Suprapubic skin (tissue), 4 donors: ENCODE results near the gene CFAP46. TPM values are rescaled to one million over a fixed set of nuclear protein-coding genes. Genes with fewer than 3 reads are reported as not detected.

Source experiments
- DNase-seq, 2 donors: peaks; one replicate each; pipeline ENCODE4 v3.0.0-alpha.2; 2019; ENCODE audit warnings: low spot score in 2 of 2
- H3K27ac ChIP-seq: fragments of 200-600 bp; sonication (generic); one replicate; pipeline ENCODE4 v1.5.1; 2019
- H3K27me3 ChIP-seq: fragments of 200-600 bp; sonication (generic); one replicate; pipeline ENCODE4 v1.5.1; 2019
- H3K36me3 ChIP-seq: fragments of 200-600 bp; sonication (generic); one replicate; pipeline ENCODE4 v1.5.1; 2019
- H3K4me1 ChIP-seq: fragments of 200-600 bp; sonication (generic); one replicate; pipeline ENCODE4 v1.5.1; 2019
- H3K4me3 ChIP-seq: fragments of 200-600 bp; sonication (generic); one replicate; pipeline ENCODE4 v1.5.1; 2019; ENCODE audit warnings: mild to moderate bottlenecking
- H3K9me3 ChIP-seq: fragments of 200-600 bp; sonication (generic); one replicate; pipeline ENCODE4 v1.5.1; 2019
- EP300 ChIP-seq: sonication (generic); formaldehyde crosslinking; IDR thresholded peaks from one replicate; pipeline ENCODE4 v1.6.1; 2017; ENCODE audit warnings: antibody characterized with exemption
- POLR2A ChIP-seq, 2 donors: fragments of 450-650 bp; IDR thresholded peaks; one replicate each; pipeline ENCODE4 v1.6.1; 2017; ENCODE audit warnings: antibody characterized with exemption in 2 of 2, mild to moderate bottlenecking in 2 of 2, moderate library complexity in 2 of 2
- POLR2AphosphoS5 ChIP-seq, 3 donors: sonication (generic); formaldehyde crosslinking; IDR thresholded peaks; one replicate each; pipeline ENCODE4 v1.6.1; 2017; ENCODE audit warnings: antibody characterized with exemption in 3 of 3
- WGBS: methylation state at CpG from one replicate; pipeline ENCODE4 v1.1.5; 2018; 5-methylcytosine and 5-hydroxymethylcytosine counted together
- total RNA-seq, 4 donors: library from RNA; depleted of rRNA; stranded (reverse); fragments of >200 nt; gene quantifications; one replicate each; pipeline ENCODE4 v1.1.0, GENCODE V29; 2016
- TF ChIP-seq, protein P1 (sequence below), 2 donors: fragments of 200-600 bp in 1 of 2; fragments of 450-650 bp in 1 of 2; sonication (generic) in 1 of 2; IDR thresholded peaks; one replicate each; pipeline ENCODE4 v1.5.1; 2016 to 2019; ENCODE audit warnings: antibody characterized with exemption in 2 of 2, mild to moderate bottlenecking in 1 of 2, moderate library complexity in 1 of 2

The CFAP46 gene
- total RNA-seq, 4 donors from 2014 or later: 0.11 to 0.21 TPM; not detected in 2

DNA sequence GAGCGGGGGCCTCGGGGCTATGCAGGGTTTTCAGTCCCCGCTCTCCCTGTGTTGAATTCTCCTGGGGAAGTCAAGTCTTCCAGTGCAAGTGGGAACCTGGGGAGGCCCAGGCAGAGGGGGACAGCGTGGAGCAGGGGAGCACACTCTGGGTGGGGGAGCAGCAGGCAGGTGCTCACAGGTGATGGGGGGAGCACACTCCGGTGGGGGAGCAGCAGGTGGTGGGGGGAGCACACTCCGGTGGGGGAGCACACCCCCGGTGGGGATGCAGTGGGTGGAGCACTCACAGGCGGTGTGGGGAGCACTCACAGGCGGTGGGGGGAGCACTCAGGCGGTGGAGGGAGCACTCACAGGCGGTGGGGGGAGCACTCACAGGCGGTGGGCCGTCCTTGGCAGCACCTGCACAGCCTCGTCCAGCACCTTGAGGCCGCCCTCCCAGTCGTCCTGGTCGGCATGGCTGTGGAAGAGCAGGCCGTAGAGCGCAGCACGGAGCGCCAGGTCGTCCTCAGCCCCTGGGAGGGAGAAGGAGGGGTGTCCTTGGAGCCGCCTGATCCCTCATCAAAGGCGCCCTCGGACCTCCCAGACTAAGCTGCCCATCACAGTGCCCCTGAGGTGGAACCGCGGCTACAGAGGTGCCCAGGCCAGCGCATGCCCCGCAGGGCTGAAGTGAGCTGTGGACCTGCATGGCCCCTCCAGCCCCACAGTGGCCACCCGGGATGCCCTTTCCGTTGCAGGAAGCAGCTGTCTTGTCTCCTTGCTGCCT lies 56.7 kb downstream of the CFAP46 start:
- DNase-seq: peak; percentile 51 to 67
- peaks cover 43% of the 10 kb centered on the region for H3K27me3 ChIP-seq
- H3K9me3 ChIP-seq: no peaks in the 10 kb centered on the region
- H3K4me3 ChIP-seq: no peak overlapping the region
- H3K4me1 ChIP-seq: no peaks in the 10 kb centered on the region
- 84% methylated on average over 3 of the region's 31 CpGs for WGBS
- H3K36me3 ChIP-seq: no peaks in the 10 kb centered on the region
- TF ChIP-seq POLR2AphosphoS5 (IDR thresholded peaks at IDR 0.05) (no peak), POLR2A (IDR thresholded peaks at IDR 0.05) (no peak), EP300 (no peak)
- TF ChIP-seq, protein P1, sequence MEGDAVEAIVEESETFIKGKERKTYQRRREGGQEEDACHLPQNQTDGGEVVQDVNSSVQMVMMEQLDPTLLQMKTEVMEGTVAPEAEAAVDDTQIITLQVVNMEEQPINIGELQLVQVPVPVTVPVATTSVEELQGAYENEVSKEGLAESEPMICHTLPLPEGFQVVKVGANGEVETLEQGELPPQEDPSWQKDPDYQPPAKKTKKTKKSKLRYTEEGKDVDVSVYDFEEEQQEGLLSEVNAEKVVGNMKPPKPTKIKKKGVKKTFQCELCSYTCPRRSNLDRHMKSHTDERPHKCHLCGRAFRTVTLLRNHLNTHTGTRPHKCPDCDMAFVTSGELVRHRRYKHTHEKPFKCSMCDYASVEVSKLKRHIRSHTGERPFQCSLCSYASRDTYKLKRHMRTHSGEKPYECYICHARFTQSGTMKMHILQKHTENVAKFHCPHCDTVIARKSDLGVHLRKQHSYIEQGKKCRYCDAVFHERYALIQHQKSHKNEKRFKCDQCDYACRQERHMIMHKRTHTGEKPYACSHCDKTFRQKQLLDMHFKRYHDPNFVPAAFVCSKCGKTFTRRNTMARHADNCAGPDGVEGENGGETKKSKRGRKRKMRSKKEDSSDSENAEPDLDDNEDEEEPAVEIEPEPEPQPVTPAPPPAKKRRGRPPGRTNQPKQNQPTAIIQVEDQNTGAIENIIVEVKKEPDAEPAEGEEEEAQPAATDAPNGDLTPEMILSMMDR (IDR thresholded peaks at IDR 0.05): no peak
- H3K27ac ChIP-seq: no peak overlapping the region

DNA sequence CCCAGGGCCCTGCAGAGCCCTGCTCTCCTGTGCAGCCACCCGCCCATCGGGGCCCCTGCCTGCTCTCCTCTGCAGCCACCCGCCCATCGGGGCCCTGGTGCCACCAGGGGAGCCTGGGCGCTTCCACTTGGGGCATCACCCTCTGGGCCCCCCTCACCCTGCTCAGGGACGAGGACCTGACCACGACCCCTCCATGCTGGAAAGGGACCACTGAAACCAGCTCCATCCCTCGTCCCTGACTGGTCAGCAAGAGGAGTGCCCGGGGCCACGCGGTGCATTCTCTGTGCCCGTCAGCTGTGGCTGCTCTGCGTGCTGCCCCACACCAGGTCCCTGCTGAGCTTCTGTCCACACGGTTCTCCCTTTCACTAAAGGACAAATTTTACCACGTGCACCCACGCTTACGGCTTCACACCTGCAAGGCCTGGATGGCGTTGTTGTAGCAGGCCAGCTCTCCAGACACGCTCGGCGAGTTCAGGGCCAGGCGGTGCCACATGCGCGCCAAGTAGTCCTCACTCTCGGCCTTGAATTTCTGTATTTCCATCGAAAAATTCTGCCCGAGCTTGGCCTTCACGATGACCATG lies 57.6 kb downstream of the CFAP46 start:
- no peak for TF ChIP-seq EP300
- no peak for TF ChIP-seq POLR2AphosphoS5 (IDR thresholded peaks at IDR 0.05)
- TF ChIP-seq, protein P1 (IDR thresholded peaks at IDR 0.05): no peak
- no peak for TF ChIP-seq POLR2A (IDR thresholded peaks at IDR 0.05)
- H3K27me3 ChIP-seq: peaks cover 43% of the 10 kb centered on the region
- peak; percentile 54 to 74 for DNase-seq

GRCh38 chr10:132884041-132884440 lies 58.3 kb downstream of the CFAP46 start:
- 62% methylated on average over 10 of the region's 18 CpGs for WGBS
- peak; percentile 44 to 74 for DNase-seq

More for the DNA sequence above, 57.6 kb downstream of the CFAP46 start:
- Histone ChIP-seq H3K36me3 (no peaks in the 10 kb centered on the region), H3K27ac (no peak overlapping the region), H3K9me3 (no peaks in the 10 kb centered on the region), H3K4me1 (no peaks in the 10 kb centered on the region), H3K4me3 (no peak overlapping the region)
- 91% methylated on average over 24 of the region's 28 CpGs for WGBS

GRCh38 chr10:132883391-132883881 lies 58.9 kb downstream of the CFAP46 start:
- H3K27ac ChIP-seq: no peak overlapping the region
- 55% methylated on average over 18 of the region's 20 CpGs for WGBS
- H3K4me1 ChIP-seq: peaks cover 6% of the 10 kb centered on the region
- no peaks in the 10 kb centered on the region for H3K9me3 ChIP-seq
- no peaks in the 10 kb centered on the region for H3K36me3 ChIP-seq
- TF ChIP-seq POLR2A (IDR thresholded peaks at IDR 0.05) (no peak), POLR2AphosphoS5 (IDR thresholded peaks at IDR 0.05) (no peak), EP300 (no peak)
- TF ChIP-seq, protein P1 (IDR thresholded peaks at IDR 0.05): no peak
- H3K4me3 ChIP-seq: no peak overlapping the region
- peaks cover 45% of the 10 kb centered on the region for H3K27me3 ChIP-seq
- peak; percentile 30 to 58 for DNase-seq

More at GRCh38 chr10:132884041-132884440, 58.3 kb downstream of the CFAP46 start:
- no peak overlapping the region for H3K4me3 ChIP-seq
- TF ChIP-seq POLR2AphosphoS5 (IDR thresholded peaks at IDR 0.05): no peak
- TF ChIP-seq EP300: no peak
- TF ChIP-seq, protein P1 (IDR thresholded peaks at IDR 0.05): no peak
- no peak for TF ChIP-seq POLR2A (IDR thresholded peaks at IDR 0.05)
- H3K9me3 ChIP-seq: no peaks in the 10 kb centered on the region
- H3K27me3 ChIP-seq: peaks cover 43% of the 10 kb centered on the region
- peaks cover 5% of the 10 kb centered on the region for H3K4me1 ChIP-seq
- H3K36me3 ChIP-seq: no peaks in the 10 kb centered on the region
- no peak overlapping the region for H3K27ac ChIP-seq
